GM18861 (cell line): ENCODE data around the gene KCNJ12.
"Not testable (repeated sequence)": the region's sequence is repeated elsewhere in the genome, so short reads cannot be mapped to it uniquely, and the experiment has no call there.

Experiments
- ATAC-seq: cut with Tn5 transposase; IDR thresholded peaks from one replicate; pipeline ENCODE4 v1.9.1; 2021; ENCODE audit not compliant: unreplicated experiment

KCNJ12 gene

GRCh38 chr17:21404956-21405731 is 29.0 kb downstream of the KCNJ12 start:
- not testable (repeated sequence) for ATAC-seq

- not testable (repeated sequence) for ATAC-seq
Observed at GRCh38 chr17:21405904-21406400, 29.8 kb downstream of the KCNJ12 start.

GRCh38 chr17:21406616-21407404 is 30.7 kb downstream of the KCNJ12 start:
- not testable (repeated sequence) for ATAC-seq

- not testable (repeated sequence) for ATAC-seq
Observed at GRCh38 chr17:21407752-21408151, 31.6 kb downstream of the KCNJ12 start.

GRCh38 chr17:21408224-21408623 is 32.1 kb downstream of the KCNJ12 start:
- ATAC-seq: not testable (repeated sequence)

GRCh38 chr17:21408766-21409300 is 32.7 kb downstream of the KCNJ12 start:
- ATAC-seq: not testable (repeated sequence)

- ATAC-seq: not testable (repeated sequence)
Observed at GRCh38 chr17:21409388-21409787, 33.2 kb downstream of the KCNJ12 start.

GRCh38 chr17:21409971-21410370 is 33.8 kb downstream of the KCNJ12 start:
- not testable (repeated sequence) for ATAC-seq

GRCh38 chr17:21410371-21410770 is 34.2 kb downstream of the KCNJ12 start:
- not testable (repeated sequence) for ATAC-seq

GRCh38 chr17:21410906-21411678 is 34.9 kb downstream of the KCNJ12 start:
- not testable (repeated sequence) for ATAC-seq

GRCh38 chr17:21411679-21412205 is 35.6 kb downstream of the KCNJ12 start:
- not testable (repeated sequence) for ATAC-seq

GRCh38 chr17:21412207-21412681 is 36.1 kb downstream of the KCNJ12 start:
- not testable (repeated sequence) for ATAC-seq

- not testable (repeated sequence) for ATAC-seq
Observed at GRCh38 chr17:21413570-21414279, 37.6 kb downstream of the KCNJ12 start.

- not testable (repeated sequence) for ATAC-seq
Observed at GRCh38 chr17:21414616-21415015, 38.5 kb downstream of the KCNJ12 start.

GRCh38 chr17:21415166-21415990 is 39.2 kb downstream of the KCNJ12 start:
- not testable (repeated sequence) for ATAC-seq

- ATAC-seq: not testable (repeated sequence)
Observed at GRCh38 chr17:21416471-21416981, 40.4 kb downstream of the KCNJ12 start.

- not testable (repeated sequence) for ATAC-seq
Observed at GRCh38 chr17:21417349-21417748, 41.2 kb downstream of the KCNJ12 start.

- ATAC-seq: no peak
Observed at GRCh38 chr17:21417921-21418320, 41.8 kb downstream of the KCNJ12 start.
